WERI-Rb-1 (cell line): Measurements from ENCODE around the gene IGF1R.

Source experiments
- DNase-seq: peaks from one replicate; pipeline ENCODE4 v3.0.0-alpha.2; 2020
- H3K27ac ChIP-seq: fragments of 250-450 bp; sonication (Bioruptor Pico); 2 replicates; pipeline ENCODE4 v1.5.1; 2020; ENCODE audit warnings: mild to moderate bottlenecking, moderate library complexity
- H3K27me3 ChIP-seq: fragments of 250-450 bp; sonication (Bioruptor Pico); 2 replicates; pipeline ENCODE4 v1.5.1; 2021; ENCODE audit warnings: mild to moderate bottlenecking, low read depth, moderate library complexity; ENCODE audit not compliant: insufficient read depth, severe bottlenecking
- H3K36me3 ChIP-seq: fragments of 250-450 bp; sonication (Bioruptor Pico); 2 replicates; pipeline ENCODE4 v1.5.1; 2020; ENCODE audit warnings: mild to moderate bottlenecking, moderate library complexity
- H3K4me3 ChIP-seq: 2 replicates; pipeline ENCODE4 v1.5.1; 2011; ENCODE audit warnings: low read depth, mild to moderate bottlenecking, control low read depth, low read length
- H3K9me3 ChIP-seq: fragments of 250-450 bp; sonication (Bioruptor Pico); 2 replicates; pipeline ENCODE4 v1.5.1; 2021; ENCODE audit warnings: mild to moderate bottlenecking, moderate library complexity; ENCODE audit not compliant: severe bottlenecking
- CTCF ChIP-seq: IDR thresholded peaks from 2 replicates; pipeline ENCODE4 v1.5.1; 2011; ENCODE audit warnings: low read depth, mild to moderate bottlenecking, control low read depth, inconsistent platforms, low read length

IGF1R gene

GRCh38 chr15:98893401-98893800 is 245.1 kb downstream of the IGF1R start:
- no peak for DNase-seq
- Histone ChIP-seq H3K27me3 (no peaks in the 10 kb centered on the region), H3K36me3 (peaks cover 20% of the 10 kb centered on the region), H3K27ac (no peak overlapping the region), H3K9me3 (no peaks in the 10 kb centered on the region), H3K4me3 (no peak overlapping the region)
- TF ChIP-seq CTCF: no peak

GRCh38 chr15:98894312-98894711 is 246.0 kb downstream of the IGF1R start:
- DNase-seq: no peak
- Histone ChIP-seq H3K27me3 (no peaks in the 10 kb centered on the region), H3K4me3 (no peak overlapping the region), H3K9me3 (no peaks in the 10 kb centered on the region), H3K36me3 (peaks cover 22% of the 10 kb centered on the region), H3K27ac (no peak overlapping the region)
- TF ChIP-seq CTCF: no peak

GRCh38 chr15:98896002-98896721 is 247.8 kb downstream of the IGF1R start:
- H3K27me3 ChIP-seq: no peaks in the 10 kb centered on the region
- H3K36me3 ChIP-seq: peaks cover 25% of the 10 kb centered on the region
- no peak overlapping the region for H3K4me3 ChIP-seq
- no peak overlapping the region for H3K27ac ChIP-seq
- DNase-seq: no peak
- TF ChIP-seq CTCF: no peak
- H3K9me3 ChIP-seq: no peaks in the 10 kb centered on the region

- Histone ChIP-seq H3K9me3 (no peaks in the 10 kb centered on the region), H3K36me3 (peaks cover 22% of the 10 kb centered on the region), H3K27me3 (no peaks in the 10 kb centered on the region), H3K4me3 (no peak overlapping the region), H3K27ac (no peak overlapping the region)
- TF ChIP-seq CTCF: no peak
- no peak for DNase-seq
Observed at GRCh38 chr15:98896802-98897732, 248.7 kb downstream of the IGF1R start.

GRCh38 chr15:98898122-98898521 is 249.8 kb downstream of the IGF1R start:
- no peak overlapping the region for H3K4me3 ChIP-seq
- DNase-seq: no peak
- no peaks in the 10 kb centered on the region for H3K9me3 ChIP-seq
- H3K36me3 ChIP-seq: peaks cover 22% of the 10 kb centered on the region
- no peak overlapping the region for H3K27ac ChIP-seq
- H3K27me3 ChIP-seq: no peaks in the 10 kb centered on the region
- no peak for TF ChIP-seq CTCF
